Natural killer cell treated with Interleukin-12 subunit alpha and Interleukin-12 subunit beta and Interleukin-15 and Interleukin-18, amount 100 ng/mL, for 72 hours (primary cell): ENCODE data around the gene UBL5. TPM values are rescaled to one million over a fixed set of nuclear protein-coding genes. Genes with fewer than 3 reads are reported as not detected.
"Not testable (repeated sequence)": the region's sequence is repeated elsewhere in the genome, so short reads cannot be mapped to it uniquely, and the experiment has no call there.

Experiments
- ATAC-seq, 2 donors: fragments of 150-1000 bp; cut with Tn5 transposase in 1 of 2; sonication (Bioruptor Pico), chemical (Tn5 transposase) in 1 of 2; 2 replicates each; pipeline ENCODE4 v1.10.0; 2021
- DNase-seq: peaks from one replicate; pipeline ENCODE4 v3.0.0; 2022; ENCODE audit warnings: low spot score
- H3K27ac Mint-ChIP-seq, 2 donors: 1 replicate in 1 of 2; 2 replicates in 1 of 2; pipeline ENCODE4 v1.8.0; 2022; ENCODE audit warnings: mixed read lengths in 2 of 2, mild to moderate bottlenecking in 1 of 2, moderate library complexity in 1 of 2
- H3K27me3 Mint-ChIP-seq, 2 donors: 1 replicate in 1 of 2; 2 replicates in 1 of 2; pipeline ENCODE4 v1.8.0; 2022; ENCODE audit warnings: mixed read lengths in 2 of 2
- H3K36me3 Mint-ChIP-seq: one replicate; pipeline ENCODE4 v1.8.0; 2022; ENCODE audit warnings: mixed read lengths
- H3K4me1 Mint-ChIP-seq, 2 donors: 1 replicate in 1 of 2; 2 replicates in 1 of 2; pipeline ENCODE4 v1.8.0; 2022; ENCODE audit warnings: low read depth in 2 of 2, mixed read lengths in 2 of 2, mild to moderate bottlenecking in 1 of 2
- H3K4me3 Mint-ChIP-seq: one replicate; pipeline ENCODE4 v1.8.0; 2022; ENCODE audit warnings: mixed read lengths
- H3K9me3 Mint-ChIP-seq: 2 replicates; pipeline ENCODE4 v1.8.0; 2022; ENCODE audit warnings: mixed read lengths
- total RNA-seq, 2 donors: library from RNA; stranded (reverse); gene quantifications; one replicate each; pipeline ENCODE4 v1.2.3, GENCODE V29; 2022

Gene UBL5
- total RNA-seq, result 100 to 1,000 TPM; 260 to 346 TPM

DNA sequence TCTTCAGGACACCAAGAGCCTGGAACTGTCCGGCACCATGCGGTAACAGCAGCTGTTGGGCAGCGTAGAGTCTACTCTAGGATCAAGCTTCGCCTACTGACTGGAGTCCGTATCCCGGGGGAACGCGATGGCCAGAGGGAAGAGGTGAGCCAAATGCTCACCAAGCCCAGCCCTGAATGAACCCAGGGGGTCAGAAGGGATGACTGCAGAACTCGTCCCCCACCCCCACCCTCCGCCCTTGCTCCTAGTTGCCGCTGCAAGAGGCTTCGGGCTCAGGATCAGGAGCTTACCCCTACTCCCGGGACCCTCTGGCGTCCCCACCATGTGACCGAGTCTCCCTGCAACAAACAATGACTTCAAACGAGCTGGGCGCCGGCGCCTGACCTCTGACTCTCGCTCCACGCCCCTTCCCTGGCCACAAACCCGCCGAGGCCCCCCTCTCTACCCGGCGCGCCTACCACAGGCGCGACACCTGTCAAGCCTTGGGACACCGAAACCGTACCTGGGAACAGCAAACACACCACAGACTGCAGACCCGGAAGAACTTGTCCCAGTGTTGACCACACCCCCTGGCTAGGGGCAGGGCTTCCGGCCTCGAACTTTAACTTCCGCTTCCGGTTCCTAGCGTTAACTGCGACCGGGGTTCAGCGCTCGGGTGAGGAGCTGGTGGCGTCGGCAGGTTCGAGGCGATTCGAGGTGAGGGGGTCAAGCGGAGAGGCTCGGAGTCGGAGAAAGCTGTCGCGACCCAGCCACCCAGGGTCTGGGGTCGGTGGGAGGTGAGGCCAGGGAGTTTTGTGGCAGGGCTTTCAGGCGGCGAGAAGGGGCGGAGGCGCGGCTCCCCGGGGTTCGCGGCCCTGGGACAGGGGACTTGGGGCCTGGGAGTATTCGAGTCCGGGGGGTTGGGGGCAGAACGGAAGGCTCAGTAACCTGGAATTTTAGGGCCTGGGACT is at the start of gene UBL5:
UBL5 (plus strand) TSS at position 630 of the 950 bp plus-strand sequence. CDS start 420 bp downstream, outside the sequence.
- H3K9me3 Mint-ChIP-seq, result no peaks in the 10 kb centered on the region
- peak; percentile 98 to 99 for ATAC-seq
- H3K4me3 Mint-ChIP-seq, result peak within 1 kb of the TSS; percentile 96
- DNase-seq, result peak; percentile 91
- H3K36me3 Mint-ChIP-seq, result no peaks in the 10 kb centered on the region
- peak within 1 kb of the TSS; percentile 81 to 93 for H3K27ac Mint-ChIP-seq
- no peaks in the 10 kb centered on the region for H3K27me3 Mint-ChIP-seq
- peaks cover 11 to 23% of the 10 kb centered on the region in 2 donors for H3K4me1 Mint-ChIP-seq

DNA sequence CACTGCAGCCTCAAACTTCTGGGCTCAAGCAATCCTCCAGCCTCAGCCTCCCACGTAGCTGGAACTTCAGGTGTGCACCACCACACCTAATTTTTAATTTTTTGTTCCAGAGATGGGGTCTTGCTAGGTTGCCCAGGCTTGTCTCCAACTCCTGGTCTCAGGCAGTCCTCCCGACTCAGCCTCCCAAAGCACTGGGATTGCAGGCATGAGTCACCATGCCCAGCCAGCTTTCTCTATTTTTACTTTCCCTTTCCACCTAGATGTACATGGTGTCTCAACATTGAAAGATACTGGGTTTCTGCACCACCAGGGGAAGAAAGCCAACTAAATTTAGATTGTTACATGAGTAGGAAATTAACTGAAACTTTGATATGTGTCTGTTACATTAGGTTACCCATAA is 45.4 kb upstream of the UBL5 start:
- Mint-ChIP-seq H3K9me3 (peaks cover 8% of the 10 kb centered on the region), H3K4me3 (no peak overlapping the region), H3K36me3 (peaks cover 6% of the 10 kb centered on the region), H3K27ac (no peak overlapping the region), H3K4me1 (peaks cover 9 to 19% of the 10 kb centered on the region in 2 donors), H3K27me3 (no peaks in the 10 kb centered on the region)
- no peak for DNase-seq
- no peak for ATAC-seq

DNA sequence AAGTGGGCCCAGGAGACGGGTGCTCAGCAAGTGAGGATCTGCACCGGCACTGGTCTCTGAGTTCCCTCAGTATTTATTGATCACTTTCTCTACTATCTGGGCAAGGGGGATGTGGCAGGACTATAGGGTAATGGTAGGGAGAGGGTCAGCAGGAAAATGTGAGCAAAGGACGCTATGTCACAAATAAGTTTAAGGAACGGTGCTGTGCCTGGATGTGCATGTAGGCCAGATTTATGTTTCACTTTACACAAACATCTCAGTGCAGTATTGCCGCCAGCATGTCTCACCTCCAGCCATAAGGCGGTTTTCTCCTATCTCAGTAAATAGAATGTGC is 43.6 kb upstream of the UBL5 start:
- DNase-seq, H3K27ac Mint-ChIP-seq: not testable (repeated sequence)

DNA sequence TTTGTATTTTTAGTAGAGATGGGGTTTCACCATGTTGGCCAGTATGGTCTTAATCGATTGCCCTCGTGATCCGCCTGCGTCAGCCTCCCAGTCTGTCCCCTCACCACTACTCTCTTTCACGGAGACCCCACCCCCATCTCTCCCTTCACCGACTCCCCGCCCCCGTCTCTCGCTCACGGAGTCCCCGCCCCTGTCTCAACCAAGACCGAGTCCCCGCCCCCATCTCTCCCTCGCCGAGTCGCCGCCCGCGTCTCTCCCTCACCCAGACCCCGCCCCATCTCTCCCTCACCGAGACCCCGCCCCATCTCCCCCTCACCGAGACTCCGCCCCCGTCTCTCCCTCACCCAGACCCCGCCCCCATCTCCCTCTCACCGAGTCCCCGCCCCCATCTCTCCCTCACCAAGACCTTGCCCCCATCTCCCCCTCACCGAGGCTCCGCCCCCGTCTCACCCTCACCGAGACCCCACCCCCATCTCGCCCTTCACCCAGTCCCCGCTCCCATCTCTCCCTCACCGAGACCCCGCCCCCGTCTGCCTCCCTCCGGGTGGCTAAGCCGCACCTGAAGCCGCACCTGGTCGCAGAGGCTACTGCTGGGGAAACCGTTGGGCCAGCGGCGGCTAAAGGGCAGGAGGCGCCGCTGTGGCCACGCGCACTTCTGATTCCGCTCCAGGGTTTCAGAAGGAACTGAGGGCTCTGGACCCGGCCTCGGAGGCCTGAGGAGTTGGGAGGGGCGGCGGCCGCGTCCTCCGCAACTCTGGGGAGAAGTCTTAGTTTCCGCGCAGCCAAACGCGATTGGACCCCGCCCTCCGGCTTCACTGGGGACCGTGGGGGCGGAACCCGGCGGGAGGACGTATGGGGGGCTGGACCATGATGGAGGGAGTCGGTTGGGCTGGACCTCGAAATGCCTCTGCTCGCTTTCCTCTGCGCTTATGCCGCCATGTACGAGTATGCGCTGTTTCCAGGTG is 42.1 kb upstream of the UBL5 start:
- peak overlapping the region; percentile 84 to 87 for H3K27ac Mint-ChIP-seq

More for the DNA sequence above, 43.6 kb upstream of the UBL5 start:
- ATAC-seq, H3K36me3 Mint-ChIP-seq, H3K27me3 Mint-ChIP-seq, H3K9me3 Mint-ChIP-seq: not testable (repeated sequence)
- Mint-ChIP-seq H3K4me1 (peaks cover 9 to 19% of the 10 kb centered on the region in 2 donors), H3K4me3 (peak overlapping the region; percentile 13)

DNA sequence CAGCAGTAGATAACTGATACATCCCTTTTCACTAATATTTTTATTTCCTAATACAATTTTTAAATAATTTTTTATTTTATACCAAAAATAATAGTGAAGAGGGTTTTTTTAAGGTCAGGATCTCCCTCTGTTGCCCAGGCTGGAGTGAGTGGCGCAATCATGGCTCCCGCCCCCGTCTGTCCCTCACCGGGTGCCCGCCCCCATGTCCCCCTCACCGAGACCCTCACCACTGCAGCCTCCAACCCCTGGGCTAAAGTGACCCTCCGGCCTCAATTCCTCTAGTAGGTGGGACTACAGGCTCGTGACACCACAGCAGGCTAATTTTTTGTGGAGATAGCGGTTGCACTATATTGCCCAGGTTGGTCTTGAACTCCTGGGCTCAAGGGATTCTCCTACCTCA is 41.4 kb upstream of the UBL5 start:
- no peak for ATAC-seq
- Mint-ChIP-seq H3K4me3 (peak overlapping the region; percentile 90), H3K36me3 (no peaks in the 10 kb centered on the region), H3K9me3 (no peaks in the 10 kb centered on the region), H3K27ac (peak overlapping the region; percentile 84 to 87), H3K4me1 (peaks cover 16 to 23% of the 10 kb centered on the region in 2 donors), H3K27me3 (no peaks in the 10 kb centered on the region)
- no peak for DNase-seq

More for the DNA sequence above, 42.1 kb upstream of the UBL5 start:
- DNase-seq, result peak; percentile 97
- peak overlapping the region; percentile 90 for H3K4me3 Mint-ChIP-seq
- no peaks in the 10 kb centered on the region for H3K36me3 Mint-ChIP-seq
- no peaks in the 10 kb centered on the region for H3K9me3 Mint-ChIP-seq
- H3K27me3 Mint-ChIP-seq, result no peaks in the 10 kb centered on the region
- ATAC-seq, result peak; percentile 91 to 93
- H3K4me1 Mint-ChIP-seq, result peaks cover 14 to 23% of the 10 kb centered on the region in 2 donors

DNA sequence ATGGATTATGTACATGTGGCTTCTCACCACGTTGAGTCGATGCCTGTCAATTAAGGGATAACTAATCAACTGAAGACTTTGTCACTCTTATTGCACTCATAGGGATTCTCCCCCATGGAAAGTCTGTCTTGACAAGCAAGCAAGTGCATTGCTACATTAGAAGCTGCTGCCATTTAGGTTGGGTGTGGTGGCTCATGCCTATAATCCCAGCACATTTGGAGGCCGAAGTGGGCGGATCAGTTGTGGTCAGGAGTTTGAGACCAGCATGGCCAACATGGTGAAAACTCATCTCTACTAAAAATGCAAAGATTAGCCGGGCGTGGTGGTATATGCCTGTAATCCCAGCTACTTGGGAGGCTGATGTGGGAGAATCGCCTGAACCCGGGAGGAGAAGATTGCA is 40.9 kb upstream of the UBL5 start:
- H3K4me1 Mint-ChIP-seq, result peaks cover 20 to 26% of the 10 kb centered on the region in 2 donors
- no peaks in the 10 kb centered on the region for H3K36me3 Mint-ChIP-seq
- H3K27ac Mint-ChIP-seq, result peak overlapping the region; percentile 84 to 87
- ATAC-seq (no peak), DNase-seq (no peak)
- H3K27me3 Mint-ChIP-seq, result no peaks in the 10 kb centered on the region
- H3K4me3 Mint-ChIP-seq, result peak overlapping the region; percentile 90
- H3K9me3 Mint-ChIP-seq, result no peaks in the 10 kb centered on the region

DNA sequence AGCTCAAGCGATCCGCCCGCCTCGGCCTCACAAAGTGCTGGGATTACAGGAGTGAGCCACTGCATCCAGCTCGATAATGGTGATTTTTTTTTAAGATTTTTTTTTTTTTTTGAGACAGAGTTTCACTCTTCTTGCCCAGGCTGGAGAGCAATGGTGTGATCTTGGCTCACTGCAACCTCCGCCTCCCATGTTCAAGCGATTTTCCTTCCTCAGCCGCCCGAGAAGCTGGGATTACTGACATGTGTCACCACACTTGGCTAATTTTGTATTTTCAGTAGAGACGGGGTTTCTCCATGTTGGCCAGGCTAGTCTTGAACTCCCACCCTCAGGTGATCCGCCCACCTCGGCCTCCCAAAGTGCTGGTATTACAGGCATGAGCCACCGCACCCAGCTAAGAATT is 39.1 kb upstream of the UBL5 start:
- not testable (repeated sequence) for H3K4me3 Mint-ChIP-seq, H3K9me3 Mint-ChIP-seq, DNase-seq, ATAC-seq, H3K27me3 Mint-ChIP-seq, H3K36me3 Mint-ChIP-seq, H3K27ac Mint-ChIP-seq
- peaks cover 24 to 26% of the 10 kb centered on the region in 2 donors for H3K4me1 Mint-ChIP-seq

DNA sequence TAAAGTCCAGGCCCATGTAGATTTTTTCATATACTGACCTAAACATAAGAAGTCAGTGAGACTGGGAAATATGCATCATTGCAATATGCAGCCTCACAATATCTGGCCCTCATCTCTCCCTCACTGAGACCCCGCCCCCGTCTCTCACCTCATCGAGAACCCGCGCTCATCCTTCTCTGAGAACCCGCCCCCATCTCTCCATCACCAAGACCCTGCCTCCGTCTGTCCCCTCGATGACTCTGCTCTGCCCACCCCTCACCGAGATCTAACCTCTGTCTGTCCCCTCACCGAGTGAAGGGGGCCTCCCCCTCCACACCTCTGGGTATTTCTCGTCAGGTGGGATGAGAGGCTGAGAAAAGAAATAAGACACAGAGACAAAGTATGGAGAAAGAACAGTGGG is 38.7 kb upstream of the UBL5 start:
- no peak overlapping the region for H3K4me3 Mint-ChIP-seq
- peaks cover 24 to 27% of the 10 kb centered on the region in 2 donors for H3K4me1 Mint-ChIP-seq
- H3K36me3 Mint-ChIP-seq, result no peaks in the 10 kb centered on the region
- no peak for DNase-seq
- no peaks in the 10 kb centered on the region for H3K9me3 Mint-ChIP-seq
- no peak for ATAC-seq
- no peaks in the 10 kb centered on the region for H3K27me3 Mint-ChIP-seq
- H3K27ac Mint-ChIP-seq, result no peak overlapping the region

DNA sequence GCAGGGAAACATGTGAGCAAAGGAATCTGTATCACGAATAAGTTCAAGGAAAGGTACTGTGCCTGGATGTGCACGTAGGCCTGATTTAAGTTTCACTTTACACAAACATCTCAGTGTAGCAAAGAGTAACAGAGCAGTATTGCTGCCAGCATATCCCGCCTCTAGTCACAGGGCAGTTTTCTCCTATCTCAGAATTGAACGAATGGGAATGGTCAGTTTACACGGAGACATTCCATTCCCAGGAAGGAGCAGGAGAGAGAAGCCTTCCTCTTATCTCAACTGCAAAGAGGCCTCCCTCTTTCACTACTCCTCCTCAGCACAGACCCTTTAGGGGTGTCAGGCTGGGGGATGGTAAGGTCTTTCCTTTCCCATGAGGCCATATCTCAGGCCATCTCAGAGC is 38.1 kb upstream of the UBL5 start:
- not testable (repeated sequence) for H3K9me3 Mint-ChIP-seq, H3K27me3 Mint-ChIP-seq, H3K27ac Mint-ChIP-seq, ATAC-seq, DNase-seq, H3K36me3 Mint-ChIP-seq, H3K4me3 Mint-ChIP-seq
- peaks cover 24 to 26% of the 10 kb centered on the region in 2 donors for H3K4me1 Mint-ChIP-seq

DNA sequence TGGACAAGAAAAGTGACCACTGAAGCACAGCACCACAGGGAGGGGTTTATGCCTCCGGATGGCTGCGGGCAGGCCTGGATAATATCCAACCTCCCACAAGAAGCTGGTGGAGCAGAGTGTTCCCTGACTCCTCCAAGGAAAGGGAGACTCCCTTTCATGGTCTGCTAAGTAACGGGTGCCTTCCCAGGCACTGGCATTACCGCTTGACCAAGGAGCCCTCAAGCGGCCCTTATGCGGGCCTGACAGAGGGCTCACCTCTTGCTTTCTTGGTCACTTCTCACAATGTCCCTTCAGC is 36.7 kb upstream of the UBL5 start:
- Mint-ChIP-seq H3K4me3 (peak overlapping the region; percentile 92), H3K4me1 (peaks cover 16 to 18% of the 10 kb centered on the region in 2 donors), H3K27ac (peak overlapping the region; percentile 70 to 92)
- DNase-seq, H3K36me3 Mint-ChIP-seq, ATAC-seq, H3K27me3 Mint-ChIP-seq, H3K9me3 Mint-ChIP-seq: not testable (repeated sequence)

DNA sequence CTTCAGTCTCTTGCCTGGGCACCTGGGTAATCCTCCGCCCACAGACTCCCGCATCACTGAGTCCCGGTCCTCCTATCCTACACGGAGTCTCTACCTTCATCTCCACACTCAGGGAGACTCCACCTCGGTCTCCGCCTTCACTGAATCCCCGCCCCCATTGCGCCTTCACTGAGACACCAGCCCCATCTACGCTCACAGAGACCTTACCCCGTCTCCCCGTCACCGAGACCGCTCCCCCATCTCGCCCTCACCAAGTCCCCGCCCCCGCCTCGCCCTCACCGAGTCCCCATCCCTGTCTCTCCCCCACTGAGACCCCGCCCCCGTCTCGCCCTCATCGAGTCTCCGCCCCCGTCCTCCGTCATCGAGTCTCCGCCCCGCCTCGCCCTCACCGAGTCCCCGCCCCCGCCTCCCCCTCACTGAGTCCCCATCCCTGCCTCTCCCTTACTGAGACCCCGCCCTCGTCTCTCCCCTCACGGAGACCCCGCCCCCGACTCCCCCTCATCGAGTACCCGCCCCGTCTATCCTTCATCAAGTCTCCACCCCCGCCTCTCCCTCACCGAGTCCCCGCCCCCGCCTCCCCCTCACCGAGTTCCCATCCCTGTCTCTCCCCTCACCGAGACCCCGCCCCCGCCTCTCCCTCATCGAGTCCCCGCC is 36.0 kb upstream of the UBL5 start:
- Mint-ChIP-seq H3K4me3 (peak overlapping the region; percentile 92), H3K9me3 (no peaks in the 10 kb centered on the region), H3K4me1 (peaks cover 16 to 18% of the 10 kb centered on the region in 2 donors), H3K27me3 (no peaks in the 10 kb centered on the region), H3K36me3 (no peaks in the 10 kb centered on the region), H3K27ac (peak overlapping the region; percentile 70 to 92)
- DNase-seq (peak; percentile 90), ATAC-seq (peak; percentile 79 to 86)

DNA sequence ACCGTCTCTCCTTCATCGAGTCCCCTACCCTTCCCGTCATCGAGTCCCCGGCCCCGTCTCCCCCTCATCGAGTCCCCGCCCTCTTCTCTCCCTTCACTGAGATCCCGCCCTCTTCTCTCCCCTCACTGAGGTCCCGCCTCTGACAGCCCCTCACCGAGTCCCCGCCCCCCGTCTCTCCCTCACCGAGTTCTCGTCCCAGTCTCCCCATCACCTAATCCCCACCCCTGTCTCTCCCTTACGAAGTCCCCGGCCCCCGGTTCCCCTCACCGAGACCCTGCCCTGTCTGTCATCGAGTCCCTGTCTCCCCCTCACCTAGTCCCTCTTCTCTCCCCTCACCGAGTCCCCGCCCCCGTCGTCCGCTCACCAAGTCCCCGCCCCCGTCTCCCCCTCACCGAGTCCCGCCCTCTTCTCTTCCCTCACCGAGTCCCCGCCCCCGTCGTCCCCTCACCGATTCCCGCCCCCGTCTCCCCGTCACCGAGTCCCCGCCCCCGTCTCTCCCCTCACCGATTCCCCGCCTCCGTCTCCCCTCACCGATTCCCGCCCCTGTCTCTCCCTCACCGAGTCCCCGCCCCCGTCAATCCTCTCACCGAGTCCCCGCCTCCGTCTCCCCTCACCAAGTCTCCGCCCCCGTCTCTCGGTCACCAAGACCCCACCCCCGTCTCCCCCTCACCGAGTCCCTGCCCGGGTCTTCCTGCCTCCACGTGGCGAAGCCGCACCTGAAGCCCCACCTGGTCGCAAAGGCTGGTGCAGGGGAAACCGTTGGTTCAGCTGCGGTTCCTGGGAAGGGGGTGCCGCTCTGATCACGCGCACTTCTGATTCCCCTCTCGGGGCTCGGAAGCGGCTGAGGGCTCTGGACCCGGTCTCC is 35.3 kb upstream of the UBL5 start:
- H3K4me3 Mint-ChIP-seq, result peak overlapping the region; percentile 92
- H3K9me3 Mint-ChIP-seq, result no peaks in the 10 kb centered on the region
- ATAC-seq, result peak; percentile 75 to 83
- H3K27ac Mint-ChIP-seq, result peak overlapping the region; percentile 70 to 92
- H3K36me3 Mint-ChIP-seq, result no peaks in the 10 kb centered on the region
- H3K27me3 Mint-ChIP-seq, result no peaks in the 10 kb centered on the region
- H3K4me1 Mint-ChIP-seq, result peaks cover 16 to 18% of the 10 kb centered on the region in 2 donors
- peak; percentile 92 for DNase-seq
